ENCODE results near the gene BIRC7.
A peak's percentile ranks its signal among the peaks of the same experiment; 100 is the strongest.
"Not testable (repeated sequence)": the region's sequence is repeated elsewhere in the genome, so short reads cannot be mapped to it uniquely, and the experiment has no call there.

Gene BIRC7

DNA sequence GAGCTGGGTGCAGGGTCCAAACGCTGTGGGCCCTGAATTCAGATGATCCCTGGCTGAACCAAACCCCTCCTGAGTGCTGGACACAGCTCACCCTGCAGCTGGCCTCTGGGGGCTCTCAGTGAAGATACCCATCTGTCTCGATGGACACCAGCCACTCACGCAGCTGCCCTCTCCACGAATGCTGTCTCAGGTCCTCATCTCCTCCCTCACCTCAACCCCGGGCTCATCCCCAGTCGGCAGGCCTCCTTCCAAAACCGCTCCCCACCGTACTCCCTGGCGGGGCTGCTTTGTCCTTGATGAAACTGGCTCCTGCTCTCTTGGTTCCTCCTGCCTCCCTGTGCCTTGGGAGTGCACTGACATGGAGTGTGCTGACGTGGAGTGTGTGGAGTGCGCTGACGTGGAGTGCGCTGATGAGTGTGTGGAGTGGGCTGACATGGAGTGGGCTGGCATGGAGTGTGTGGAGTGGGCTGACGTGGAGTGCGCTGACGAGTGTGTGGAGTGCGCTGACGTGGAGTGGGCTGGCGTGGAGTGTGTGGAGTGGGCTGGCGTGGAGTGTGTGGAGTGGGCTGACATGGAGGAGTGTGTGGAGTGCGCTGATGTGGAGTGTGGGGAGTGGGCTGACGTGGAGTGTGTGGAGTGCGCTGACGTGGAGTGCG, 15.7 kb upstream of the BIRC7 start:
- no peak overlapping the region for H3K4me3 ChIP-seq (ENCODE audit: low read depth, low read length)
- TF ChIP-seq, protein P1, sequence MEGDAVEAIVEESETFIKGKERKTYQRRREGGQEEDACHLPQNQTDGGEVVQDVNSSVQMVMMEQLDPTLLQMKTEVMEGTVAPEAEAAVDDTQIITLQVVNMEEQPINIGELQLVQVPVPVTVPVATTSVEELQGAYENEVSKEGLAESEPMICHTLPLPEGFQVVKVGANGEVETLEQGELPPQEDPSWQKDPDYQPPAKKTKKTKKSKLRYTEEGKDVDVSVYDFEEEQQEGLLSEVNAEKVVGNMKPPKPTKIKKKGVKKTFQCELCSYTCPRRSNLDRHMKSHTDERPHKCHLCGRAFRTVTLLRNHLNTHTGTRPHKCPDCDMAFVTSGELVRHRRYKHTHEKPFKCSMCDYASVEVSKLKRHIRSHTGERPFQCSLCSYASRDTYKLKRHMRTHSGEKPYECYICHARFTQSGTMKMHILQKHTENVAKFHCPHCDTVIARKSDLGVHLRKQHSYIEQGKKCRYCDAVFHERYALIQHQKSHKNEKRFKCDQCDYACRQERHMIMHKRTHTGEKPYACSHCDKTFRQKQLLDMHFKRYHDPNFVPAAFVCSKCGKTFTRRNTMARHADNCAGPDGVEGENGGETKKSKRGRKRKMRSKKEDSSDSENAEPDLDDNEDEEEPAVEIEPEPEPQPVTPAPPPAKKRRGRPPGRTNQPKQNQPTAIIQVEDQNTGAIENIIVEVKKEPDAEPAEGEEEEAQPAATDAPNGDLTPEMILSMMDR (IDR thresholded peaks at IDR 0.05; ENCODE audit: control insufficient read depth, extremely low read depth, insufficient read depth) = no peak
- DNase-seq (ENCODE audit: low read depth) = no peak

DNA sequence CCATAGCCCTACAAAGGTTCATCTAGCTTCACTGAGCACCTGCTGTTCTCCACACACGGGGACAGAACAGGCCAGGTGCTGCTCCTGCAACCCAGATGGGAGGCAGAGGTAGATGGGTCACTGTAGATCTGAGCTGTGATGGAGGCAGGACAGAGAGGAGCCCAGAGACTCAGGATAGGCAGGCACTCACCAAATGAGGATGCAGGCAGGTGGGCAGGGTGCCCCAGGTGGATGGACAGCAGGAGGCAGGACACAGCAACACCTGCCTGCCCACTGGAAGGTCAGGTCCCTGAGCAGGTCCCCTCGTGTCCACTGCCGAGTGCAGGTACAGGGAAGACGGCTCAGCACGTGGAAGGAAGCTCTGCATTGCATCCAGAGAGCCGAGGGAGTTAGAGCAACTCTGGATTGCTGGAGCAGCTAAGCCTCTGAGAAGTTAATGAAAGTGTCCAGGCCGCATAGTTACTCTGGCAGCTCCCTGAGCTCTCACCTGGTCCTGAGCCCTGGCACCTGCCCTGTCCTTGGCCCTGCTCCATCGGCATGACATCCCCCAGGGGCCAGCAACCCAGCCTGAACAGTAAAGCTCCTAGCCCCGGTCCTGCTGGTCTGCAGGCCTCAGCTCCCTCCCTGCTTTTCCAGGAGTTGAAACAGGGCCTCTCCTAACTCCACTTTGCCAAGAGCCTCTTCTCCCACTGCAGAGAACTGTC, 14.9 kb upstream of the BIRC7 start:
- H3K4me3 ChIP-seq (ENCODE audit: low read depth, low read length) = no peak overlapping the region
- DNase-seq (ENCODE audit: low read depth) = no peak
- TF ChIP-seq, protein P1 (IDR thresholded peaks at IDR 0.05; ENCODE audit: control insufficient read depth, extremely low read depth, insufficient read depth) = no peak

DNA sequence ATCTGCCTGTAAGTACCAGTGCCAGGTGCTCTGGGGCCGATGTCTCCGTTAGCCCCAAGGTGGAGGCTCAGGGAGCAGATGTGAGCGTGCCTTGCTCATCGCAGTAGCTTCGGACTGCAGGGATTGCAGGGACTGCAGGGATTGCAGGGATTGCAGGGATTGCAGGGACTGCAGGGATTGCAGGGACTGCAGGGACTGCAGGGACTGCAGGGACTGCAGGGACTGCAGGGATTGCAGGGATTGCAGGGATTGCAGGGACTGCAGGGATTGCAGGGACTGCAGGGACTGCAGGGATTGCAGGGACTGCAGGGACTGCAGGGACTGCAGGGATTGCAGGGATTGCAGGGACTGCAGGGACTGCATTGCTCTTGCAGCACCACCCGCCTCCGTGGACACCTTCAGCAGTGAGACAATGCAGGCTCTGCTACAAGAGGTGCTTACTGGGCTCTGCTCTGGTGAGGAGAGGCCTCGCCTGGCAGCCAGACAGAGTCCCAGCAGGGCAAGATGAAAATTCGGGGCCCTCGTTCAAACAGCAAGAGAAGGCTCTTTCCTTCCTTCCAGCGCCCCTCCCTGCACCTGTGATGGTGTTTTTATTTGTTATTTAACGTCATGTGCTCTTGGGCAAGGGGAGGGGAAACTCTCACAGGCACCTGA, 14.2 kb upstream of the BIRC7 start:
- H3K4me3 ChIP-seq (ENCODE audit: low read depth, low read length); DNase-seq (ENCODE audit: low read depth): not testable (repeated sequence)

DNA sequence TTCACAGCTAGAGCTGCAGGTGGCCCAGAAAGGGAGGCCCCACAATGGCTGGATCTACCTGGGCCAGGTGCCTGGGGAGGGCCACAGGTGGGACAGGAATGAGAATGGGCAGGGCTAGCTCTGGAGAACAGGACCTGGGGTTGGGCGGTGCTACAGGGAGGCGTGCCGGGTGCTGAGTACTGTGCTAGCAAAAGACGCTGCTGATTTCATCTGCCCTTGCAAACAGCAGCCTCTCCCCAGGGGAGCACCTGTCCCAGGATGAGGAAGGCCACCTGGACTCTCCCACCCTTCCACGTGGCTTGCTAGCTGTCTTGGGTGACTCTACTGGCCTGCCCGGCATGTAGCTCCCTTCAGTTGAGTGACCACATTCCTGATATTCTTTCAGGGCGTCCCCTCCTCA, 13.2 kb upstream of the BIRC7 start:
- no peak for DNase-seq (ENCODE audit: low read depth)
- TF ChIP-seq, protein P1 (IDR thresholded peaks at IDR 0.05; ENCODE audit: control insufficient read depth, extremely low read depth, insufficient read depth) = no peak

DNA sequence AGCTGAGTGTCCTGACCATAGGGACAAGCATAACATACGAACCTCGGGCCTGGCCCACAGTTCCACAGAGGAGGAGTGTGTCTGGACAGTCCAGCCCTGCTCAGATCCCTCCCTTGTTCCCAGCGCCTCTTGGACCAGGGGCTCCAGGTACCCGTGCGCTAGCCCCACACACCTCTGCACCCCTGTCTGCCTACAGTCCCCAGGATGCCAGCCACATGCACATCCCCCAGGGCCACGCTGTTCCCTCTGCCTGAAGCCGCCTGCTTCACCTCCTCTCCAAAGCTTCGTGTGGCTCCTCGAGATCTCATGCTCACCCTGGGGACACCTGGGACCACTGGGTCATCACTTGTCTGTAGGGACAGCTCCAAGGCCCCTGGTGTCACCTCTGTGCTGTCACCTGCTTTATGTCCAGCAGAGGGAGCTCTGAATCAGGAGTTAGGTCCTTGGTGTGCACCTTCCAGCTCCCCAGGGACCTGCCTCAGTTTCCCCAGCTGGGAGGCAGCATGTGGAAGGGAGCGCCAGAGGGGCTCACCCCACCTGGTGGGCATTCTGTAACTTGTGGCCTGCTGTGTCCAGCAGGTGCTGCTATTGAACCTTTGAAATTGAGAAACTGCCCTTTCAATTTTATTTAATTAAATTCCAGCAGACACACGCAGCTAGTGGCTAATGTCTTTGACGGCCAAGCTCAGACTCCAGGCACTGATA, 12.4 kb upstream of the BIRC7 start:
- TF ChIP-seq, protein P1 (IDR thresholded peaks at IDR 0.05; ENCODE audit: control insufficient read depth, extremely low read depth, insufficient read depth) = peak; percentile 78
- DNase-seq (ENCODE audit: low read depth) = no peak
- H3K4me3 ChIP-seq (ENCODE audit: low read depth, low read length) = no peak overlapping the region

More for the DNA sequence above, 13.2 kb upstream of the BIRC7 start:
- H3K4me3 ChIP-seq (ENCODE audit: low read depth, low read length) = no peak overlapping the region

DNA sequence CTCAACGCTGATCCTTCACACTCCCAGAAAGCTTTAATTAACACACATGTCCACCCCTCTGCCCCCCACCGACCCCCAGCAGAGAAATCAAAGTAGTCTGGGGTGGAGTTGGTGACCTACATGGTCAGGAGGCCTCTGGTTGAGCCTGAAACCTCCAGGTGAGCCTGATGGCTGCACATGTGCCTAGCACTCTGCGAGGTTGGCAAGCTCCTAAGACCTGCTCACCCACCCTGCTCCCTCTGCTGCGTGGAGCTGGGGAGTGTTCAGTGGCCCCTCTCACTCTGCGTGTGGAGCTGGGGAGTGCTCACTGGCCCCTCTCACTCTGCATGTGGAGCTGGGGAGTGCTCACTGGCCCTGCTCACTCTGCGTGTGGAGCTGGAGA, 11.9 kb upstream of the BIRC7 start:
- no peak overlapping the region for H3K4me3 ChIP-seq (ENCODE audit: low read depth, low read length)
- TF ChIP-seq, protein P1 (IDR thresholded peaks at IDR 0.05; ENCODE audit: control insufficient read depth, extremely low read depth, insufficient read depth) = no peak
- no peak for DNase-seq (ENCODE audit: low read depth)
